Measurements from ENCODE around the gene RAI14. TPM values are rescaled to one million over a fixed set of nuclear protein-coding genes. Genes with fewer than 3 reads are reported as not detected.

RAI14 gene
- total RNA-seq (1 to 10 TPM; 1.9 to 2.6 TPM), polyA plus RNA-seq (1 to 10 TPM in 1 of 2 donors, under 1 TPM in 1; 0.15 to 2.4 TPM)

DNA sequence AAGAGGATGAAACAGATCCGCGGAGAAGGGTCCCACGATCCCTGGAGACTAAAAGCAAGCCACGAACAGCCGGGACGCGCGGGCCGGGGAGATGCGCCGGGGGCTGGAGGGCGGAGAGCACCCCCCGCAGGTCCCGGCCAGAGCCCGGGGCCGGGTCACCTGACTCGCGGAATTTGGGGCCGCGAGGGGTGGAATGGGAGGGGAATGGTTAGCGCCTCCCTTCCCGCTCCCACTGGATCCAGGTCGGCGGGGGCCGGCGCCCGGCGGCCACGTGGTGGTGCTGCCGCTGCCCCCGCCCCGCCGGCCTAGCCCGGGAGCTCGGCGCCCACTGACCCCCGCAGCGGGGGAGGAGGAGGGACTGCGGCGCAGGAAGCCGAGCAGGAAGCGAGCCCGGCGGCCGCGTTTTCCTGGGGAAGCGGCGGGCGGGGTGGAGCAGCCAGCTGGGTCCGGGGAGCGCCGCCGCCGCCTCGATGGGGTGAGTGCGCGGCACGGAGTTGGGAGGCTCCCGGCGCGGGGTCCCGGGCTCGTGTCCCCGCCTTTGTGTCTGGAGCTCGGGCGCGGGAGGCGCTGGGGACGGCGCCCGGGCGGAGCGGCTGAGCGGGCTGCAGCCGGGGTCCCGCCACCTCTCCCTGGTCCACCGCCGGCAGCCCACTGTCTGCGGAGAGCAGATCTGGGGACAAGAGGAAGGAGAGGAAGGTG lies at the start of gene RAI14:
TSS of gene RAI14 (plus strand) at position 328 of the 699 bp plus-strand sequence. CDS start 30,592 bp downstream, outside the sequence.
- H3K4me1 Mint-ChIP-seq = peaks cover 12 to 28% (median 22%) of the 10 kb centered on the region in 4 donors
- ChIA-PET POLR2A (ENCODE audit: partially characterized antibody) (no interaction called here), CTCF (ENCODE audit: partially characterized antibody) (no interaction called here)
- H3K9me3 ChIP-seq (ENCODE audit: control insufficient read depth in 1 of 2, low read length in 2 of 2) = no peaks in the 10 kb centered on the region
- peaks cover 15% of the 10 kb centered on the region for H3K4me1 ChIP-seq (ENCODE audit: insufficient read depth, low read length)
- peak in 4 of 5 donors; percentile 7 to 24 (median 12) for DNase-seq
- peaks cover 0 to 4% of the 10 kb centered on the region in 2 donors for H3K36me3 Mint-ChIP-seq
- H3K27ac Mint-ChIP-seq = peak within 1 kb of the TSS; percentile 72 to 97 (median 87)
- H3K36me3 ChIP-seq (ENCODE audit: insufficient read depth, low read length) = no peaks in the 10 kb centered on the region
- H3K27ac ChIP-seq (ENCODE audit: low read depth, low read length) = peak within 1 kb of the TSS; percentile 11
- H3K27me3 ChIP-seq (ENCODE audit: insufficient read depth, low read length) = peaks cover 6% of the 10 kb centered on the region
- peak within 1 kb of the TSS; percentile 85 to 98 (median 95) for H3K4me3 Mint-ChIP-seq
- intact Hi-C loops (cut with micrococcal nuclease) = loop anchor here (10.0 kb wide), 1 partner anchor 269 kb away; the partner anchor contains the start of gene DNAJC21
- peak within 1 kb of the TSS; percentile 62 to 77 for H3K4me3 ChIP-seq (ENCODE audit: low read length in 2 of 2)
- H3K9me3 Mint-ChIP-seq = peaks cover 0 to 3% (median 0%) of the 10 kb centered on the region in 8 donors
- H3K27me3 Mint-ChIP-seq = peaks cover 5 to 26% of the 10 kb centered on the region in 2 donors

DNA sequence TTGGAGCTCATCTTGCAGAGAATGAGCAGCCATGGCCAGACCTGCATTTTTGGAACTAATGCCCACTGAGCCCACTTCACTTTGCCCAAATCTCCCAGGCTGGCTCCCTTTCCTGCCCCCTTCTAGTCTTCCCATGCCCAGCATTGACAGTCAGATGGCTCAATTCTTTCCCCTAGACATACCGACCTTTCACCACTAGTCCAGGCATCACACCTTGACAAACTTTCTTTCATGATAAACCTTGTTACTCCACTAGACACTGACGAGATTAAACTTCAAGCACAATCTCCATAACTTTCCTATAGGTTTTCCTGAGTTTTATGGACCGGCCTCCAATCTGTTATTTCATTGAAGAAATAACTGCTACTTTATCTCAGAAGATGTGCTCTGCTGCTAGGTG lies 47.8 kb upstream of the RAI14 start:
- no peak overlapping the region for H3K27ac ChIP-seq (ENCODE audit: low read depth, low read length)
- Mint-ChIP-seq H3K4me3 (no peak overlapping the region), H3K4me1 (no peaks in the 10 kb centered on the region), H3K9me3 (no peaks in the 10 kb centered on the region), H3K36me3 (no peaks in the 10 kb centered on the region), H3K27me3 (peaks cover 5 to 7% of the 10 kb centered on the region in 2 donors), H3K27ac (no peak overlapping the region)
- POLR2A ChIA-PET (ENCODE audit: partially characterized antibody) = no interaction called here
- no peaks in the 10 kb centered on the region for H3K9me3 ChIP-seq (ENCODE audit: control insufficient read depth in 1 of 2, low read length in 2 of 2)
- no peak overlapping the region for H3K4me3 ChIP-seq (ENCODE audit: low read length in 2 of 2)
- intact Hi-C loops (cut with micrococcal nuclease) = no loop called here
- CTCF ChIA-PET (ENCODE audit: partially characterized antibody) = no interaction called here
- H3K36me3 ChIP-seq (ENCODE audit: insufficient read depth, low read length) = no peaks in the 10 kb centered on the region
- DNase-seq = no peak
- no peaks in the 10 kb centered on the region for H3K4me1 ChIP-seq (ENCODE audit: insufficient read depth, low read length)
- H3K27me3 ChIP-seq (ENCODE audit: insufficient read depth, low read length) = no peaks in the 10 kb centered on the region

DNA sequence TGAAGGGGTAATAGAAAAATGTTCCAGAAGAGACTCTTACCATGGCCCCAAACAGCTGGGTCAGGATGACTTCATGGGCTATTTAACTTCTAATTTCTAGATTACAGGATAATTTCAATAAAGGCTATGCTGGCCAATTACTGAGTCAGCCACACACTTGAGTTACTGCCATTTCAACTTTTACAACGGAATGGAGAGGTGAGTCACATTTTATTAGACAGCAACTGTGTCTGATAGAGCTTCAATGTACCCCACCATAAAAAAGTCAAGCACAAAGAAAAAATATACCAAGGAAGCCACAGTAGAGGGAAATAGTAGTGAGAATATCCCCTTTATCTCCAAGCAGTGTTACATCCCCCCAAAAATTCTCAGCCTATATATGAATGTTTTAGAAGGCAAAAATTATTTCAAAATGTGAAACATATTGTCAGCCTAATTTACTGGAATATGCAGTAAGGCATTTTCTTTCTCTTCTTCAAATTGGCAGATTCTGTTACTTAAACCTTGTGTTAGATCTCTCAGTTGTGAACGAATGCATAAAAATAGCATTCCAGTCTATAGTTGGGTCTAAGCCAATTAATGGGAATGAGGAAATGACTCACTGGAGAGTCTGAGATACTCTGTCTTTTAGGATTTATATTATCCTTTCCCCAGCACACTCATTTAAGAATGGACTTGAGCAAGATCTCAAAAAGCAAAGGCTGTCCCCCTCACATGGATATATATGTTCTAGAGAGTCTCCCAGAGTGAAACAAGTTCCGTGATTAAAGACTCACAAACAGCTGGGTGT lies 47.1 kb upstream of the RAI14 start:
- CTCF ChIA-PET (ENCODE audit: partially characterized antibody) = no interaction called here
- H3K36me3 ChIP-seq (ENCODE audit: insufficient read depth, low read length) = no peaks in the 10 kb centered on the region
- no peaks in the 10 kb centered on the region for H3K4me1 ChIP-seq (ENCODE audit: insufficient read depth, low read length)
- H3K4me3 ChIP-seq (ENCODE audit: low read length in 2 of 2) = no peak overlapping the region
- H3K4me1 Mint-ChIP-seq = no peaks in the 10 kb centered on the region
- no peak overlapping the region for H3K27ac Mint-ChIP-seq
- DNase-seq = no peak
- H3K27me3 Mint-ChIP-seq = peaks cover 5 to 7% of the 10 kb centered on the region in 2 donors
- no peaks in the 10 kb centered on the region for H3K9me3 Mint-ChIP-seq
- intact Hi-C loops (cut with micrococcal nuclease) = no loop called here
- POLR2A ChIA-PET (ENCODE audit: partially characterized antibody) = no interaction called here
- no peaks in the 10 kb centered on the region for H3K36me3 Mint-ChIP-seq
- no peak overlapping the region for H3K4me3 Mint-ChIP-seq
- no peak overlapping the region for H3K27ac ChIP-seq (ENCODE audit: low read depth, low read length)
- H3K27me3 ChIP-seq (ENCODE audit: insufficient read depth, low read length) = no peaks in the 10 kb centered on the region
- H3K9me3 ChIP-seq (ENCODE audit: control insufficient read depth in 1 of 2, low read length in 2 of 2) = no peaks in the 10 kb centered on the region

DNA sequence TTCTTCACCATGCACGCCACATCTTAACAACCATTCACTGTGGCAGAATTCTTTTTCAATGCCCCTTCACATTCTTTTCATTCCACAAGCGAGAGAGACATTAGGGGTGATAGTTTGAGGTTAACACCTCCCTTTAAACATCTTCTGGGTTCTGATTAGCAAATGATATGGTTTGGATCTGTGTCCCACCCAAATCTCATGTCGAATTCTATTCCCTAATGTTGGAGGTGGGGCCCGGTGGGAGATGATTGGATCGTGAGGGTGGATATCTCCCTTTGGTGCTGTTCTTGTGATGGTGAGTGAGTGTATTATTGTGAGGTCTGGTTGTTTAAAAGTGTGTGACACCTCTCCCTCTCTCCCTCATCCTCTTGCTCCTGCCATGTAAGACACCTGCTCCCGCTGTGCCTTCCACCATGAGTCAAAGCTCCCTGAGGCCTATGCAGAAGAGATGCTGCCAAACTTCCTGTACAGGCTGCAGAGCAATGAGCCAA lies 46.1 kb upstream of the RAI14 start:
- Mint-ChIP-seq H3K9me3 (no peaks in the 10 kb centered on the region), H3K4me1 (no peaks in the 10 kb centered on the region), H3K27me3 (peaks cover 4 to 5% of the 10 kb centered on the region in 2 donors), H3K4me3 (no peak overlapping the region), H3K27ac (no peak overlapping the region), H3K36me3 (no peaks in the 10 kb centered on the region)
- POLR2A ChIA-PET (ENCODE audit: partially characterized antibody) = no interaction called here
- no peak overlapping the region for H3K4me3 ChIP-seq (ENCODE audit: low read length in 2 of 2)
- no peaks in the 10 kb centered on the region for H3K27me3 ChIP-seq (ENCODE audit: insufficient read depth, low read length)
- intact Hi-C loops (cut with micrococcal nuclease) = no loop called here
- DNase-seq = no peak
- CTCF ChIA-PET (ENCODE audit: partially characterized antibody) = no interaction called here
- H3K4me1 ChIP-seq (ENCODE audit: insufficient read depth, low read length) = no peaks in the 10 kb centered on the region
- no peaks in the 10 kb centered on the region for H3K36me3 ChIP-seq (ENCODE audit: insufficient read depth, low read length)
- H3K27ac ChIP-seq (ENCODE audit: low read depth, low read length) = no peak overlapping the region
- no peaks in the 10 kb centered on the region for H3K9me3 ChIP-seq (ENCODE audit: control insufficient read depth in 1 of 2, low read length in 2 of 2)

DNA sequence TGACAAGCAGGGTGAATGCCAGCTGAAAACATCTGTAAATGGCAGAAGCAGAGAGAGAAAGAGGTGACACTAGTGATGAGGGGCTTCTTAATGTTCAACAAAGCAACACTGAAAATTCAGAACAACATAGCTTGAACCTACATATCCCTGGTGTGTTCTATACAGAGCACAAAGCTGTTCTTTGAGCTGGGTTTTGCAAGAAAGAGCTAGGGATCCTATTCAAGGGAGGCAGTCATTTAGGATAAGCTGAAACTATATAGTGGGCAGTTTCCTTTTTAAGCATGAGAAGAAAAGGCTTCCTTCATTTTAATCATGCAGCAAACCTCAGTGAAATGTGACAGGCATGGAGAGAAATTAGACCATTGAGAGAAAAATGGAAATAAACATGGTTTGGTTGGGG lies 45.6 kb upstream of the RAI14 start:
- H3K27ac ChIP-seq (ENCODE audit: low read depth, low read length) = no peak overlapping the region
- no peaks in the 10 kb centered on the region for H3K36me3 Mint-ChIP-seq
- intact Hi-C loops (cut with micrococcal nuclease) = no loop called here
- H3K4me3 Mint-ChIP-seq = no peak overlapping the region
- no peaks in the 10 kb centered on the region for H3K4me1 Mint-ChIP-seq
- ChIA-PET CTCF (ENCODE audit: partially characterized antibody) (no interaction called here), POLR2A (ENCODE audit: partially characterized antibody) (no interaction called here)
- no peaks in the 10 kb centered on the region for H3K4me1 ChIP-seq (ENCODE audit: insufficient read depth, low read length)
- no peak for DNase-seq
- no peak overlapping the region for H3K4me3 ChIP-seq (ENCODE audit: low read length in 2 of 2)
- H3K27ac Mint-ChIP-seq = no peak overlapping the region
- H3K9me3 ChIP-seq (ENCODE audit: control insufficient read depth in 1 of 2, low read length in 2 of 2) = no peaks in the 10 kb centered on the region
- H3K27me3 Mint-ChIP-seq = peaks cover 3 to 7% of the 10 kb centered on the region in 2 donors
- no peaks in the 10 kb centered on the region for H3K9me3 Mint-ChIP-seq
- H3K36me3 ChIP-seq (ENCODE audit: insufficient read depth, low read length) = no peaks in the 10 kb centered on the region
- H3K27me3 ChIP-seq (ENCODE audit: insufficient read depth, low read length) = no peaks in the 10 kb centered on the region

DNA sequence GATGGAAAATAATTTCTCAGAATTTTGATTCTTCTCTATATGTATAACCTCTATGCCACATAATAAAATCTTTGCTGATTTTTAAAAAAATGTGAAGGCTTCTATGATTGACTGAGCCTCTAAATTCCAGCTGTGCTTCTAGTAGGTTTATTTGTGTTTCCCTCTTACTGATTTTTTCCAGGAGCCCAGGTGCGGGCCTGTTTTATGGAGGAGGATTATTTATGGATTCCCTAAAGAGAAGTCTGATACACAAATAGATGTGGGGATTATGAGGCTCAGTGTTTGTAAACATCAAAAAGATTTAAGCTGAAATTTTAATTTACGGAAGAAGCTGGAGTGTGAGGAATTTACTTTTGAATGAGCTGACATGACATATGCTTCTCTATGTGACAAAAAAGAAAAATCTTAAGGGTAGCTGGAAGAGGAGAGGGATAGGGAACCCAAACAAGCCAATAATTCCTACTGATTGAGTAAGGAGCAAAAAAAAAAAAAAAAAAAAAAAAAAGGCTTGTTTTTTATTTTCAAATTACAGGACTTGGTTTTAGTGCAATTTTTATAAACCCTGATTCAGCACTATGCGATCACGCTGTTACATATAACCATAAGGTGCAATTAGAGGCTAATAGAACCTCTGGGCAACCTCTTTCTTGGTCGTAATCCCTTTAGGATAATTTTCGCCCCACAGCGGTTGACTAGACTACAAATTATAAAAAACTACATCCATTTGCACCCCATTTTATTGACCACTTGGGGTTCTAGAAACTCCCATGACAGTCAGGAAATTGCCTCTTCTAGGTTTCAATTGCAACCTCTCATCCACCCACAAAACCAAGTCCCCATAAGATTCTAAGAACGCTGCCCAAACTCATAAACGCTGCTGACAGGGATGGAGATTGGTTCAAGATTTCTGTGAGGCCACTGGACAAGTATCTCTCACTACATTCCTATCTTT lies 44.4 kb upstream of the RAI14 start:
- H3K9me3 ChIP-seq (ENCODE audit: control insufficient read depth in 1 of 2, low read length in 2 of 2) = no peaks in the 10 kb centered on the region
- CTCF ChIA-PET (ENCODE audit: partially characterized antibody) = no interaction called here
- H3K27me3 ChIP-seq (ENCODE audit: insufficient read depth, low read length) = no peaks in the 10 kb centered on the region
- Mint-ChIP-seq H3K4me1 (no peaks in the 10 kb centered on the region), H3K27me3 (peaks cover 3 to 11% of the 10 kb centered on the region in 2 donors), H3K9me3 (no peaks in the 10 kb centered on the region), H3K36me3 (no peaks in the 10 kb centered on the region), H3K27ac (no peak overlapping the region), H3K4me3 (no peak overlapping the region)
- H3K36me3 ChIP-seq (ENCODE audit: insufficient read depth, low read length) = no peaks in the 10 kb centered on the region
- H3K4me1 ChIP-seq (ENCODE audit: insufficient read depth, low read length) = no peaks in the 10 kb centered on the region
- intact Hi-C loops (cut with micrococcal nuclease) = no loop called here
- no peak for DNase-seq
- POLR2A ChIA-PET (ENCODE audit: partially characterized antibody) = no interaction called here
- no peak overlapping the region for H3K27ac ChIP-seq (ENCODE audit: low read depth, low read length)
- no peak overlapping the region for H3K4me3 ChIP-seq (ENCODE audit: low read length in 2 of 2)

DNA sequence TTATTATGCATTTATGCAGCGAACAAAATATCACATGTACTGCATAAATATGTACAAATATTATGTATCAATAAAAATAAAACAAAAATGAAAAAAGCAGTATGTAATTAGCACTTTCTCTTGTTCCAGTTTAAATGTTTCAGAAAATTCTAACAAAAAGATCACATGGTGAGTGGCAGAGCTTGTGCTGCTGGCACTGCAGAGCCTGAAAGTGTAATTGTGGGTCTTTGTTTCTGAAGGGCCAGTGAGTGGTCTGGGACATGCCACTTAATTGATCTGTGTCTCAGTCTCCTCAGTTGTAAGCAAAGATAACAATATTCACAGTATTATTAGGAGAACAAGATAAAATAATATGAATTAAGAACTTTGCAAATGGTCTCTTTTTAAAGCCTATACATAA lies 39.5 kb upstream of the RAI14 start:
- H3K4me1 Mint-ChIP-seq = no peaks in the 10 kb centered on the region
- Histone ChIP-seq H3K27ac (ENCODE audit: low read depth, low read length) (no peak overlapping the region), H3K9me3 (ENCODE audit: control insufficient read depth in 1 of 2, low read length in 2 of 2) (no peaks in the 10 kb centered on the region), H3K4me1 (ENCODE audit: insufficient read depth, low read length) (no peaks in the 10 kb centered on the region), H3K36me3 (ENCODE audit: insufficient read depth, low read length) (no peaks in the 10 kb centered on the region), H3K27me3 (ENCODE audit: insufficient read depth, low read length) (no peaks in the 10 kb centered on the region), H3K4me3 (ENCODE audit: low read length in 2 of 2) (no peak overlapping the region)
- intact Hi-C loops (cut with micrococcal nuclease) = no loop called here
- H3K27ac Mint-ChIP-seq = no peak overlapping the region
- H3K9me3 Mint-ChIP-seq = no peaks in the 10 kb centered on the region
- ChIA-PET CTCF (ENCODE audit: partially characterized antibody) (no interaction called here), POLR2A (ENCODE audit: partially characterized antibody) (no interaction called here)
- no peak for DNase-seq
- no peak overlapping the region for H3K4me3 Mint-ChIP-seq
- H3K36me3 Mint-ChIP-seq = no peaks in the 10 kb centered on the region
- H3K27me3 Mint-ChIP-seq = peaks cover 5 to 9% of the 10 kb centered on the region in 2 donors
